ENCODE measurements around the gene EDAR.

- TF ChIP-seq, protein P1, sequence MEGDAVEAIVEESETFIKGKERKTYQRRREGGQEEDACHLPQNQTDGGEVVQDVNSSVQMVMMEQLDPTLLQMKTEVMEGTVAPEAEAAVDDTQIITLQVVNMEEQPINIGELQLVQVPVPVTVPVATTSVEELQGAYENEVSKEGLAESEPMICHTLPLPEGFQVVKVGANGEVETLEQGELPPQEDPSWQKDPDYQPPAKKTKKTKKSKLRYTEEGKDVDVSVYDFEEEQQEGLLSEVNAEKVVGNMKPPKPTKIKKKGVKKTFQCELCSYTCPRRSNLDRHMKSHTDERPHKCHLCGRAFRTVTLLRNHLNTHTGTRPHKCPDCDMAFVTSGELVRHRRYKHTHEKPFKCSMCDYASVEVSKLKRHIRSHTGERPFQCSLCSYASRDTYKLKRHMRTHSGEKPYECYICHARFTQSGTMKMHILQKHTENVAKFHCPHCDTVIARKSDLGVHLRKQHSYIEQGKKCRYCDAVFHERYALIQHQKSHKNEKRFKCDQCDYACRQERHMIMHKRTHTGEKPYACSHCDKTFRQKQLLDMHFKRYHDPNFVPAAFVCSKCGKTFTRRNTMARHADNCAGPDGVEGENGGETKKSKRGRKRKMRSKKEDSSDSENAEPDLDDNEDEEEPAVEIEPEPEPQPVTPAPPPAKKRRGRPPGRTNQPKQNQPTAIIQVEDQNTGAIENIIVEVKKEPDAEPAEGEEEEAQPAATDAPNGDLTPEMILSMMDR (IDR thresholded peaks at IDR 0.05; ENCODE audit: insufficient read depth, low read depth, low read length): no peak
- TF ChIP-seq EZH2 (IDR thresholded peaks at IDR 0.05; ENCODE audit: insufficient read depth, low read length): no peak
These were observed 5.4 kb downstream of the EDAR start for GRCh38 chr2:108983610-108984009.

All from astrocyte (in vitro differentiated cells and primary cell).